ENCODE measurements around the gene CLDN5. TPM values are rescaled to one million over a fixed set of nuclear protein-coding genes. Genes with fewer than 3 reads are reported as not detected.

CLDN5 gene, protein sequence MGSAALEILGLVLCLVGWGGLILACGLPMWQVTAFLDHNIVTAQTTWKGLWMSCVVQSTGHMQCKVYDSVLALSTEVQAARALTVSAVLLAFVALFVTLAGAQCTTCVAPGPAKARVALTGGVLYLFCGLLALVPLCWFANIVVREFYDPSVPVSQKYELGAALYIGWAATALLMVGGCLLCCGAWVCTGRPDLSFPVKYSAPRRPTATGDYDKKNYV
- 38.9 TPM for total RNA-seq

GRCh38 chr22:19524170-19525115, at the start of gene CLDN5:
Gene CLDN5, minus strand, starts transcription at chr22:19524410. Its CDS starts 155 bp downstream, at chr22:19524255.
- DNase-seq (ENCODE audit: low spot score) = no peak

DNA sequence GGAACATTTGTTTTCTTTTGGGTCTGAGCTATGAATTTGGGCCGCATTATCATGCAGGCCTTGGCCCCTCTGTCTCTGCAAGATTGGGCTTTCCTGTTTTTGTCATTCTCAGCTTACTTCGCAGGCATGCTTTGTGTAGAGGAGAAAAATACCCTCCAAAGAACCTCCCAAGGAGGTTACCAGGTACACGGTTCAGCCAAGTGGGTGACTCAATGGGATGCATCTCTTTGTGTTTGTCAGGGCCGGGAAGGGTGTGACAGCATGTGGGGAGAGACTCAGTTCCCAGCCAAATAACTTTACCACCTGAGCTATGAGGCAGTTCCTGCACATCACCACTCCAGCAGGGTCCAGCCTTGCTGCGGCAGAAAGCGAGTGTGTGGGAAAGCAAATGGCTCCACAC, 47.8 kb upstream of the CLDN5 start:
- DNase-seq (ENCODE audit: low spot score) = no peak

GRCh38 chr22:19571207-19571795, 47.1 kb upstream of the CLDN5 start:
- DNase-seq (ENCODE audit: low spot score) = no peak

- no peak for DNase-seq (ENCODE audit: low spot score)
Observed at GRCh38 chr22:19569976-19570375, 45.8 kb upstream of the CLDN5 start.

DNA sequence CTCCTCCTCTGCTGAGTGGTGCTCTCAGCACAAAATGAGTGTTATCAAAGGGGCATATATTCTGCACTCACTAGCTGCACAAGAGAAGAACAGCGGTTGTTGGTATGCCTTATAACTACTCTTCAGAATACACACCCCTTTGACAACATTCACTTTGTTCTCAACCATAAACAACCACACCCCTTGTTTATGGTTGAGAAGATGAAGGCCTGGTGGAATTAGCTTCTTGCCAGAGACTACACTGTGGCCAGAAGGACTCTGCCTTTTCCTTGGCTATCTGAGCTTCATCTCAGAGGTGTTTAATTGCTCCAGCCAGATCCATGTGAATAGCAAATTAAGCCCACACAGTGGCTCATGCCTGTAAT, 45.0 kb upstream of the CLDN5 start:
- DNase-seq (ENCODE audit: low spot score) = no peak

DNA sequence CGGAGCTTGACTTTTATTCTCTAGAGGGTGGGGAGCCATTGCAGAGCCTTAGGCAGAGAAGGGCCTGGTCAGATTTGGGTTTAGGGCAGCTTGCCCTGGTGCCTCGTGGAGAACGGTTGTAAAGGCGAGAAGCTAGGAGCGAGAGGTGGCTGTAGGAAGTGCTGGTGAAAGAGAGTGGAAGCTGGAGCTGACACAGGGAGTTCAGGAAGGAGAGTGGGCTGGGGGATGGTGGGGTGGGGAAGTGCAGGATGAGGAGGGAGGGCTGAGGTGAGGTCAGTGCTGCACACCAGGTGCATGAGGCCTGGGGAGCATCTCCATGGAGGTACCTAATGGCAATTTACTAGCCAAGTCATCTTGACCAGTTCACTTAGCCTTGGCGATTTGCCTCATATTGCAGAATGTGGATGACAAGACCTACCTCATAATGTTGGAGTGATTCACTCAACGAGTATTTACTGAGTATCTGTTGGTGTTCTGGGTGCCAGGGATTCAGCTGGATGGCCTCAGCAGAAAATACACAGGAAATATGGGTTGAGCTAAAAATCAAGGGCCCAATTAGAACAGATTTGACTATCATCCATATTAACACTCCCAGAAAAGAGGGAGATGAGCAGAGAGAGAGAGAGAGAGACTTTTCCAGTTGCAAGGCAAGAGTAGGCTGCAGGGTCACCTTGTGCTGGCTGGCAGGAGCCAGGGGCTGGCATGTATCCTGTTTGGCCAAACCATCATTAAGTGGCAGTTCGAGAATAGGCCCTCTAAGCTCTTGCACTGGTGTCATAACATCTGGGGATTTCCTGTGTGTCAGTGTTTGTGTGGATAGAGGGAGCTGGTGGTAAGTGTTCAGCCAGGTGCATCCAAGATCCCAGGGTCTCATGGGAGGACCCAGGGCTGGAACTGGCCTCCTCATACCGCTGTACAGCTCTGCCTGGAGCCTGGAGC, 44.4 kb upstream of the CLDN5 start:
- no peak for DNase-seq (ENCODE audit: low spot score)

- DNase-seq (ENCODE audit: low spot score) = no peak
Observed at GRCh38 chr22:19567157-19568009, 43.2 kb upstream of the CLDN5 start.

DNA sequence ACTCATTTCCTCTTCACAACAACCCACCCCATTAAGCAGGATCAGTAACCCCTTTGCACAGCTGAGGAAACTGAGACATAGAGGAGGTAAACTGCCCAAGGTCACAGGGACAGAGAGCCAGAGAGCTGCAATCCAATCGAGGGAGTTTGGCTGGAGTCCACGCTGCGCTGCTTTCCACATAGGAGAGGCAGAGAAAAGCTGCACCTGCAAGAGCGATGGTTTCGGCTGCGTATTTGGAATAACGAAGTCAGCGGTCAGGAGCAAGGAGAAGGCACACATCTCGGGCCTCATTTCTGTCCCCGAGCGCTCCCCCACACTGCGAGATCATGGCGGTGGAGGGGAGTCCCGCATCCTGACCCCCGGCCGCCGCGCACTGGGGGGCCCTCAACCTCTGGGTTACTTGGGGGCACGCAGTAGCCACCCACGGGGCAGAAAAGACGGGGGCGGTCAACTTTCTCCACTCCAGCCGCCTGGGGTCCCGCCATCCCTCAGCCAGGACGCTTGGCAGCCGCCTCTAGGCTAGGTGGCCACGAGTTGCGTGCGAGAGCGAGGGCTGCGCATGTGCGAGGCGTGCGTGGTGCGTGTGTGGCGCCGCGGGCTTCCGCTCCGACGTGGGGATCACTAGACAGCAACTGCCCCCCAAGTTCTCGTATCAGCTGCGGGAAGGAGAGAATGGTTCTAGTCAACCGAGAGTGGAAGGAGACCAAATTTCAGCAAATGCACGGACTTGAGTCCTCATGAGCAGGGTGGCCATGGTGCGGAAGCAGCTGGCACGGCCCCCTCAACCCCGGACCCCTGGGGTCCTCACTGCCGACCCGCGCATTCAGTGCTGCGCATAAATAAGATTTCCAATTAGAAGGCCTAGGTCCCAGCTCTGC, 42.3 kb upstream of the CLDN5 start:
- DNase-seq (ENCODE audit: low spot score) = no peak

DNA sequence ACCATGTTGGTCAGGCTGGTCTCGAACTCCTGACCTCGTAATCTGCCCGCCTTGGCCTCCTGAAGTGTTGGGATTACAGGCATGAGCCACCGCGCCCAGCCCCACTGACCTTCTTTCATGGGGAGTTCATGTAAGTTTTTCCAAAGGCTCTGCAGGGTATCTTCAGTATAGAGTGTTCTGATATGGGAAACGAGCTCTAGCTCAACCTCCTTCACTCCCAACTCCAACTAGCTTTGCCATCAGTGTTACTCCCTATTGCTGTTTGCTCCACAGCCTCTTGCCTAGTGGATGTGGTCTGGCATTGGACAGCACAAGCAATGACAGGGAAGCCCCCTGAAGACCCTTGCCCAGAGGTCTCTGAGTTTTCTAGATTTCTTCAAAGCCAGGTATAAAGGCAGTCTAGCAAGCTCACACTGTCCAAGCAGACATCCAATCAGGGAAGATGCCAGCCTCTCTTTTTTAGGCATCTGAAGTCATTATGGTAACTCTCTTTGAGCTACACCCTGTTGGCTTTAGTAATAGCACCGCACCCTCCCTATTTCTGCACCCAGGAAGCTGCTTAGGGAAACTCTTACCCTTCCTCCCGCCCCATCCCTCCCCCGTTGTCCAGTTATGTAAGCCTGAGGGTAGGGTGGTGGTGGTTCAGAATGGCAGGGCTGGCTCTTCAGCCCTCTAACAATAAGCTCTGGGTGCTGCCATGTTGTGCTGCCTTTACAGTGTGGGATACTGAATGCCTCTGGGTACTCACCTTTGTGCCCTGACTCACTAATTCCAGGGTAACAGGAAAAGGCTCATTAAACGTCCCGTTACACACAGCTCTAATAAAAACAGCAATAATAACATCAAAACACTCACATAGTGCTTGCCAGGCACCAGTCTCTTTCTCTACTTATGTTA, 41.4 kb upstream of the CLDN5 start:
- DNase-seq (ENCODE audit: low spot score) = no peak

DNA sequence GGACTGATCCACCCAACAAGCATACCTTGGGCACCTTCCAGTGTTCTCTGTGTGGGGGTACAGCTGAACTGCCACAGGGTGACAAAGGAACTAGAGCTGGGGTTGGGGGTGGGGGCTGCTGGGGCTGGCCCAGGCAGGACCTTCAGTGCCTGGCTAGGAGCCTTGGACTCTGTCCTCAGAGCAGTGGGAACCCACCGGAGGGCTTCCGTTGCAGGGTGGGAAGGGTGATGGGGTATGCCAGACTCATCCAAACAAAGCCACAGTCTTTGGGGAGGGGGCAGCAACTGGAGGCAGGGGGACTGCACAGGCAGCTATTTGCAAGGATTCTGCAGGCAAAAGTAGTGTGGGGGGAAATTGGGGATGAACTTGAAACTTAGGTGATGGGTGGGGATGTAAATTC, 35.7 kb upstream of the CLDN5 start:
- no peak for DNase-seq (ENCODE audit: low spot score)

GRCh38 chr22:19559324-19559811, 35.2 kb upstream of the CLDN5 start:
- no peak for DNase-seq (ENCODE audit: low spot score)

DNA sequence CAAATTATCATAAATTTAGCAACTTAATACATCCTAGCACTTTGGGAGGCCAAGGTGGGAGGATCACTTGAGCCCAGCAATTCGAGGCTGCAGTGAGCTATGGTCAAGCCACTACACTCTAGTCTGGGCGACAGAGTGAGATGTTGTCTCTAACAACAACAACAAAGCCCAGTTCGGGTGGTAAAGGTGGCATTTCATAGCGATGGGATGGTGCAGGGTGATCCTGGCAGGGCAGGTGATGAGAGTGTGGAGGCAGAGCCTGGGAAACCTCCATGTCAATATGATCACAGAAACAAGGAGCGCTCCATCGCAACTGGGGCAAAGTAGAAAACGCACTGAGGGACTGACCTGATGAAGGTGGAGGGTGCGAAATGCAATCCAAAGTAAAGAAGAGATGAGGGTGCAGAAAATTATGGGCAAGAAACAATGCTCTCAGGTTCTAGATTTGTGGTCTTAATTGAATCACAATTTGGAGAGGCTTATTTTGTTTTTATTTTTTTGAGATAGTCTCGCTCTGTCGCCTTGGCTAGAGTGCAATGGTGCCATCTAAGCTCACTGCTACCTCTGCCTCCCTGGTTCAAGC, 32.8 kb upstream of the CLDN5 start:
- no peak for DNase-seq (ENCODE audit: low spot score)

- no peak for DNase-seq (ENCODE audit: low spot score)
Observed at GRCh38 chr22:19555651-19556050, 31.4 kb upstream of the CLDN5 start.

DNA sequence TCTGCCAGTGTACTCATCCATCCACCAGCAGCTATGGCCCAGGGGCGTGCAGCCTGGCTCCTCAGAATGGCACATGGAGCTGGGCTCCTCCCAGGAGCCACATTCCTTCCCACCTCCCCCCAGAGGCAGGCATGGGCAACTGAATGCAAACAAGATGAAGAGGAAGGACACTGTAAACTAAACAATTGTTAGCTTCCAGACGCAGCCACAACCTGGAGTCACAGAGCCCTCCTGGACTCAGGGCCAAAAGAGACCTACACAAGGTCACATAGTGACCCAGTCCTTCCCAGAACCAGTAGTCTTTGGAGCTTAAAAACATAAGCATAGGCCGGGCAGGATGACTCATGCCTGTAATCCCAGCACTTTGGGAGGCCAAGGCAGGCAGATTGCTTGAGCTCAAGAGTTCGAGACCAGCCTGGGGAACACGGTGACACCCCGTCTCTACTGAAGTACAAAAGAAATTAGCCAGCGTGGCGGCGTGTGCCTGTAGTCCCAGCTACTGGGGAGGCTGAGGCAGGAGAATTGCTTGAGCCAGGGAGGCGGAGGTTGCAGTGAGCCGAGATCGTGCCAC, 30.7 kb upstream of the CLDN5 start:
- DNase-seq (ENCODE audit: low spot score) = no peak

DNA sequence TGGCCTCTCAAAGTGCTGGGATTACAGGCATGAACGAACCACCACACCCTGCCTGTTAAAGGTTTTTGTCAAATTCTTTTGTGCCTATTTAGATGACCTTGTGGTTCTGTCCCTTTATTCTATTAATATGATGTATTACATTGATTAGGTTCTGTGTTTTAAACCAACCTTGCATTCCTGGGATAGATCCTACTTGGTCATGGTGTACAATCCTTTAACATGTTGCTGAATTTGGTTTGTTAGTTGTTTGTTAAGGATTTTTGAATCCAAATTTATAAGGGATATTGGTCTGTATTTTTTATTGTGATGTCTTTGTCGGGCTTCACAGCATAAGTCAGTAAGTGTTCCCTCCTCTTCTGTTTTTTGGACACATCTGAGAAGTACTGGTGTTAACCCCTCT, 29.0 kb upstream of the CLDN5 start:
- no peak for DNase-seq (ENCODE audit: low spot score)

DNA sequence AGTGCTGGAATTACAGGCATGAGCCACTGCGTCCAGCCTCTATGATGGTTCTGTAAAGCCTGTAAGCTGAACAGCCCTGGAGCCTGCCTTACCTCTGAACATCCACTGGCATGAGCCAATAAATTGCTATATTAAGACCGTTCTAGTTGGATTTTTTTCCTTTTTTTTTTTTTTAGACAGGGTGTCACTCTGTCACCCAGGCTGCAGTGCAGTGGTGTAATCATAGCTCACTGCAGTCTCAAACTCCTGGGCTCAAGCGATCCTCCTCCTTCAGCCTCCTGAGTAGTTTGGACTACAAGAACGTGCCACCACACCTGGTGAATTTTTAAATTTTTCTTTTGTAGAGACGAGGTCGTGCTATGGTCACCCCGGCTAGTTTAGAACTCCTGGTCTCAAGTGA, 26.2 kb upstream of the CLDN5 start:
- no peak for DNase-seq (ENCODE audit: low spot score)

DNA sequence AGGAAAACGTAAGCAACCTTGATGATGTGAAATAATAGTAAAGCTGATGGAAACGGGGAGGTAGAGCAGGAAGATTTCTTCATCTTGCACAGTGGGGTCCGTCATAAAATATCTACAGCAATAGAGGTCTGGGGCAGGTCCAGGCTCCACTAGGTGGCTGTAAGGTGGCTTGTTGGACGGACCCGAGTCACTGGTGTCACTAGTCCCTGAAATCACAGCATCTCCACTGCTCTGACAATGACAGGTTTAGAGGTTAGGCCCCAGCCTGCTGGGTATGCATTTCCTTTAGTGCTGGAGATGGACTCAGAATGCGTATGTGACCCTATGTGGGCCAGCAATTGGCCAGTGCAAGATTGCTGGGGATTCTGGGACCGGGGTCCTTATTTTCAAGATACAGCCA, 25.2 kb upstream of the CLDN5 start:
- no peak for DNase-seq (ENCODE audit: low spot score)

GRCh38 chr22:19548964-19549363, 24.8 kb upstream of the CLDN5 start:
- DNase-seq (ENCODE audit: low spot score) = no peak
